ENCODE results near the gene USP47. TPM values are rescaled to one million over a fixed set of nuclear protein-coding genes. Genes with fewer than 3 reads are reported as not detected.

The USP47 gene
- total and polyA plus RNA-seq, 7 donors, result 10.6 to 105 (median 84.9) TPM

DNA sequence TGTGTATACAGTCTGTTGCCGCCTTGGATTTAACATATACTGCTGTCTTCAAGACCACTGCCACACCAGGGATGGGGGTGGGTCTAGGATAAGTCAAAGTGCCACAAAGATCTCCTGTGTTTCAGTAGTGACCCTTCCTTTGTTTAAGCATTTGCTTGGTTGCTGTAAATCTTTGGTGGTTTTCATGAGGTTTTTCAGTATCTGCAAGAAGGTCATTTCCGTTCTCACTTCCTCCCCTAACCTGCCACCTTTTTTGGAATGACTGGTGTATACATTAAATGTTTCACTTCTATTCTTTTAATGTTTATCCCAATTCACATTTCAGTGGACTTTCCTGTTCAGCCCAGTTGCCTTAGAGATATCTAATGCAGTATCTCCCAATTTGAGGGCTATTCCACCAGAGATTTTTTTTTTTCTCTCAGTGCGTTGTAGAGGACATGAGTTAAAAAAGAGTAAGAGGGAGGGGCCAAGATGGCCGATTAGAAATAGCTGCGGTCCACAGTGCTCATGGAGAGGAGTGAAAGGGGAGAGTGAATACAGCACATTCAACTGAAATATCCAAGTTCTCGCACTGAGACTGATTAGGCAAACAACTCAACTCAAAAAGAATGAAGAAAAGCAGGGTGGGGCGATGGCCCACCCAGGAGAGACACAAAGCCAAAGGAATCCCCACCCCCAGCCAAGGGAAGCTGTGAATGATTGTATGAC is 43.2 kb downstream of the USP47 start:
- intact Hi-C loops (cut with DNase I), result no loop called here
- DNase-seq, result no peak
- Histone ChIP-seq H3K27me3 (no peaks in the 10 kb centered on the region), H3K4me1 (peaks cover 0 to 38% (median 12%) of the 10 kb centered on the region in 4 donors), H3K36me3 (peaks cover 9 to 36% (median 21%) of the 10 kb centered on the region in 4 donors), H3K27ac (no peak overlapping the region), H3K9me3 (no peaks in the 10 kb centered on the region), H3K4me3 (no peak overlapping the region)
- TF ChIP-seq, protein P1, sequence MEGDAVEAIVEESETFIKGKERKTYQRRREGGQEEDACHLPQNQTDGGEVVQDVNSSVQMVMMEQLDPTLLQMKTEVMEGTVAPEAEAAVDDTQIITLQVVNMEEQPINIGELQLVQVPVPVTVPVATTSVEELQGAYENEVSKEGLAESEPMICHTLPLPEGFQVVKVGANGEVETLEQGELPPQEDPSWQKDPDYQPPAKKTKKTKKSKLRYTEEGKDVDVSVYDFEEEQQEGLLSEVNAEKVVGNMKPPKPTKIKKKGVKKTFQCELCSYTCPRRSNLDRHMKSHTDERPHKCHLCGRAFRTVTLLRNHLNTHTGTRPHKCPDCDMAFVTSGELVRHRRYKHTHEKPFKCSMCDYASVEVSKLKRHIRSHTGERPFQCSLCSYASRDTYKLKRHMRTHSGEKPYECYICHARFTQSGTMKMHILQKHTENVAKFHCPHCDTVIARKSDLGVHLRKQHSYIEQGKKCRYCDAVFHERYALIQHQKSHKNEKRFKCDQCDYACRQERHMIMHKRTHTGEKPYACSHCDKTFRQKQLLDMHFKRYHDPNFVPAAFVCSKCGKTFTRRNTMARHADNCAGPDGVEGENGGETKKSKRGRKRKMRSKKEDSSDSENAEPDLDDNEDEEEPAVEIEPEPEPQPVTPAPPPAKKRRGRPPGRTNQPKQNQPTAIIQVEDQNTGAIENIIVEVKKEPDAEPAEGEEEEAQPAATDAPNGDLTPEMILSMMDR (IDR thresholded peaks at IDR 0.05), result no peak
- 89 to 95% methylated on average over 7 of the region's 7 CpGs for whole genome bisulfite sequencing, 2 donors

DNA sequence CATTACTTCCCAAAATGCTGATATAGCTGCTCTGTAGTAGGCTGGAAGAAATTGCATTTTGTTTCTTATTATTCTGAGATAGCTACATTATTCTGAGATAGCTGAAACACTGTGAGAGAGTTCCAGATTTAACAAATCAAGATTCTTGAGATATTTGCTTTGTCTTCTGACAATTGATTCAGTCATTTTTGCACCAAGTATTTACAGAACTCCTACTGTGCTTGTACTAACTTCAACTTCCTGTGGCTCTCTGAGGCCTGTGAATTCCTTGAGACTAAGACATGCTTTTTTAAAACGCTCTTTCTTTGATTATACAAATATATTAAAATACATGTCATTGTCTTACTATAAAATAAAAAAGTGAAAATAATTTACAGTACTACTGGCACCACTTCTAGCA is 52.7 kb downstream of the USP47 start:
- no peaks in the 10 kb centered on the region for H3K27me3 ChIP-seq
- WGBS, 2 donors, result 90 to 96% methylated on average over 1 of the region's 1 CpG
- no peak overlapping the region for H3K4me3 ChIP-seq
- H3K9me3 ChIP-seq, result no peaks in the 10 kb centered on the region
- H3K36me3 ChIP-seq, result peaks cover 0 to 36% (median 0%) of the 10 kb centered on the region in 4 donors
- TF ChIP-seq POLR2A (IDR thresholded peaks at IDR 0.05) (no peak), EP300 (IDR thresholded peaks at IDR 0.05) (no peak), POLR2AphosphoS5 (IDR thresholded peaks at IDR 0.05) (no peak)
- TF ChIP-seq, protein P1 (IDR thresholded peaks at IDR 0.05), result no peak
- no peaks in the 10 kb centered on the region for H3K4me1 ChIP-seq
- no peak overlapping the region for H3K27ac ChIP-seq
- intact Hi-C loops (cut with DNase I), result no loop called here
- DNase-seq, result no peak

DNA sequence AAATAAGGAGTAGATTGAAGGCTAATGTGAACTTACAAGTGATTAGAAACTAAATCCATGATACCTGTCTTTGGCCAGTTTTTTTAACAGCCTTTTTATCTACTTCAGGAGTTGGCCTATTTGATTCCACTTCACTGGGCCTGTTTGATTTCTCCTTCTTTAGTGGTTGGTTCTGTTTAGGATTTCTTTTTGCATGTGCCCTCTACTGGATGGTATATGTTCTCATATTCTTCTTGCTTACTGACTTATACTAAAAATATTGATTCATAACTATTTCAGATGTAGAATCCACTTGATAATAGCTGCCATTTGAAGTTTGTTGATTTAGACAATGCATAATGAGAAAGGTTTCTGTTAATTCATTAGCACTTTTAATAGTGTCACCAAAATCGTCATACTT is 53.9 kb downstream of the USP47 start:
- TF ChIP-seq POLR2AphosphoS5 (IDR thresholded peaks at IDR 0.05), result no peak
- no peak for TF ChIP-seq EP300 (IDR thresholded peaks at IDR 0.05)
- TF ChIP-seq, protein P1 (IDR thresholded peaks at IDR 0.05), result peak in 1 of 4 experiments; percentile 10
- no peak for TF ChIP-seq POLR2A (IDR thresholded peaks at IDR 0.05)
- intact Hi-C loops (cut with DNase I), result no loop called here
- no peak for DNase-seq
- Histone ChIP-seq H3K36me3 (peaks cover 0 to 34% (median 0%) of the 10 kb centered on the region in 4 donors), H3K27ac (no peak overlapping the region), H3K9me3 (no peaks in the 10 kb centered on the region), H3K4me3 (no peak overlapping the region), H3K27me3 (no peaks in the 10 kb centered on the region), H3K4me1 (no peaks in the 10 kb centered on the region)
- 85 to 93% methylated on average over 1 of the region's 1 CpG for WGBS, 2 donors

DNA sequence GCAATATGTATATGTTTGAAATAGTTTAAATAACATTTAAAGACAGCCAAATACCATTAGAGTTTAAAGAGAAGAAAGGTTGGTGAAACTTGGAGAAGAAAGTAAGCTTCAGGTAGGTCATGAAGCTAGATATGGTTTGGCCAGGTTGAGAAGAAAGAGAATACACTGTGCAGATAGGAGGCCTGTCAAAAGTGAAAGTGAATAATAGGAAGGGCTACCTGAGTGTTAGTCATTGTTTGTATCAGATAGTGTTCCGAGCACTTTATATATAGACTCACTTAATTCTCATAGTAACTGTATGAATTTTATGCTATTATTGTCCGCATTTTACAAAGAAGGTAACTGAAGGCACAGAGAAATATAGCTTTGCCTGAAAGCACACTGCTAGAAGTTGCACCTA is 56.9 kb downstream of the USP47 start:
- H3K4me3 ChIP-seq, result no peak overlapping the region
- WGBS, 2 donors, result 87 to 91% methylated on average over 2 of the region's 2 CpGs
- TF ChIP-seq, protein P1 (IDR thresholded peaks at IDR 0.05), result no peak
- TF ChIP-seq EP300 (IDR thresholded peaks at IDR 0.05) (no peak), POLR2AphosphoS5 (IDR thresholded peaks at IDR 0.05) (no peak), POLR2A (IDR thresholded peaks at IDR 0.05) (no peak)
- DNase-seq, result no peak
- H3K36me3 ChIP-seq, result peaks cover 0 to 29% (median 4%) of the 10 kb centered on the region in 4 donors
- H3K27ac ChIP-seq, result no peak overlapping the region
- H3K4me1 ChIP-seq, result no peaks in the 10 kb centered on the region
- intact Hi-C loops (cut with DNase I), result no loop called here
- no peaks in the 10 kb centered on the region for H3K27me3 ChIP-seq
- no peaks in the 10 kb centered on the region for H3K9me3 ChIP-seq

DNA sequence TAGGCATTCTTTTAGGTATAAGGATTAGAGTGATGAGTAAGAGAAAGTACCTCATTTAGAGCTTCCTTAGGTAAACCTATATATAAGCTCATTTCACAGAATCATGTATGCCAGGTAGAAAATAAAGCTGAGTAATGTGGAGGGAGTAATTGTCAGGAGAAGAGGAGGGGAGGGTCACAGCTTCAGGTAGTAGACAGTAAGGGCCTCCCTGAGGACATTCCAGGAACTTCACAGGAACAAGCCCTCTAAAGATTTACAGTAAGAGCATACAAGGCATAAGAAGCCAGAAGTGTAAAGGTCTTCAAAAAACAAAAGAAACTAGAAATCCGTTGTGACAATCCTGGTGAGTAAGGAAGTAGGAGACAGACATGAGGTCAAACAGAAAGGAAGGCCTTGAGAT is 57.6 kb downstream of the USP47 start:
- Histone ChIP-seq H3K27ac (no peak overlapping the region), H3K4me3 (no peak overlapping the region), H3K4me1 (no peaks in the 10 kb centered on the region), H3K9me3 (no peaks in the 10 kb centered on the region), H3K27me3 (no peaks in the 10 kb centered on the region), H3K36me3 (peaks cover 0 to 35% (median 6%) of the 10 kb centered on the region in 4 donors)
- no peak for DNase-seq
- 88 to 89% methylated on average over 1 of the region's 1 CpG for WGBS, 2 donors
- TF ChIP-seq EP300 (IDR thresholded peaks at IDR 0.05) (no peak), POLR2A (IDR thresholded peaks at IDR 0.05) (no peak), POLR2AphosphoS5 (IDR thresholded peaks at IDR 0.05) (no peak)
- TF ChIP-seq, protein P1 (IDR thresholded peaks at IDR 0.05), result no peak
- intact Hi-C loops (cut with DNase I), result no loop called here
